ENCODE results near the gene SLC10A3. TPM values are rescaled to one million over a fixed set of nuclear protein-coding genes. Genes with fewer than 3 reads are reported as not detected.

SLC10A3 gene
- total and polyA plus RNA-seq, 2 donors (not counting 1 experiment from before 2014, with no cell fraction given) = 17.9 to 36.9 TPM

DNA sequence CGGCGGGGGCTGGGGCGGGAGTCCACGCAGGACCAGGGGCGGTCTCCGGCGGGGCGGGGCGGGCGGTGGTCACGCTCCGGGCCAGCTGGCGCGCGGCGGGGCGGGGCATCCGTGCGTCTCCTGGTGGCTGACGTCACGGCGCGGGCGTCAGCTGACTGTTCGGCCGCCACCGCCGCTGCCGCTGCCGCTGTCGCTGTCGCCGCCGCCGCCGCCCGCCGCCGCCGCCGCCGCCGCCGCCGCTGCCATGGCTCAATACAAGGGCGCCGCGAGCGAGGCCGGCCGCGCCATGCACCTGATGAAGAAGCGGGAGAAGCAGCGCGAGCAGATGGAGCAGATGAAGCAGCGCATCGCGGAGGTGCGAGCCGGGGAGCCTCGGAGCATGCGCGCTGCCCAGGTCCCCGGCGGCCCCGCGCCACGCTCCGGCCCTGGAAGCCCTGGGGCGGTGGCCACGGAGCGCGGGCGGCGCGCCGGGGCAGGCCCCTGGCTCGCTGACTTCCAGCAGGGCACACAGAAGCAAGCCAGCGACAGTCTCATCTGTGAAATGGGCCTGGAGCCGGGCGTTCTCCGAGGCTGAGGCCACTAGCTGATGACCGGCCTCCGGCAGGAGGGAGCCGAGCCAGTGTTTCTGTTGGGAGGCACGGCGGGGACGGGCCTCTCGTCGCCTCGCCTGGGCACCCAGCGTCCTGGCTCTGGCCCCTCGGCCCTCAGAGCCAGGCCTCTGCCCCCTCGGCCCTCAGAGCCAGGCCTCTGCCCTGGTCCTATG lies 46.3 kb downstream of the SLC10A3 start, which contains the start of gene FAM50A:
Gene FAM50A (plus strand): TSS at position 150 of the 763 bp plus-strand sequence. CDS start 95 bp downstream, at position 245.
- peak within 1 kb of the TSS; percentile 87 for H3K4me2 ChIP-seq (replicated peaks; ENCODE audit: low read depth, low read length, poor library complexity, severe bottlenecking)
- Mint-ChIP-seq H3K27me3 (no peaks in the 10 kb centered on the region), H3K4me3 (peak within 1 kb of the TSS; percentile 83), H3K4me1 (peaks cover 5% of the 10 kb centered on the region), H3K9me3 (ENCODE audit: insufficient read depth) (no peaks in the 10 kb centered on the region), H3K27ac (peak within 1 kb of the TSS; percentile 37)
- ChIA-PET POLR2A (interaction anchor here (1.1 kb wide), 1 partner anchor 14 kb away, joined by 4 read pairs; the partner anchor contains the start of gene PLXNA3), CTCF (interaction anchor here (1.0 kb wide), 1 partner anchor 32 kb away, joined by 3 read pairs; no protein-coding TSS in a partner anchor)
- H3K4me3 ChIP-seq (ENCODE audit: control extremely low read depth in 1 of 5, extremely low read depth in 1 of 5, insufficient read depth in 1 of 5, low read depth in 2 of 5, low read length in 4 of 5) = peak within 1 kb of the TSS in 4 of 5 experiments; percentile 49 to 58 (median 53)
- no peaks in the 10 kb centered on the region for H4K20me1 ChIP-seq (ENCODE audit: control insufficient read depth, insufficient read depth, low read length, poor library complexity, severe bottlenecking)
- whole genome bisulfite sequencing (ENCODE audit: insufficient coverage) = 4% methylated on average over 73 of the region's 94 CpGs
- H3K27me3 ChIP-seq (replicated peaks in 1 of 4; ENCODE audit: control extremely low read depth in 1 of 4, control insufficient read depth in 3 of 4, insufficient read depth in 4 of 4, low read length in 3 of 4) = no peaks in the 10 kb centered on the region
- H3K36me3 ChIP-seq (replicated peaks in 1 of 2; ENCODE audit: control extremely low read depth in 1 of 2, control insufficient read depth in 1 of 2, extremely low read depth in 1 of 2, insufficient read depth in 2 of 2, low read length in 1 of 2) = peaks cover 0 to 18% of the 10 kb centered on the region in 2 experiments
- peaks cover 11% of the 10 kb centered on the region for H3K79me2 ChIP-seq (ENCODE audit: control insufficient read depth, insufficient read depth, low read length)
- H3K9ac ChIP-seq (ENCODE audit: low read length) = peak within 1 kb of the TSS; percentile 69
- TF ChIP-seq, protein P1, sequence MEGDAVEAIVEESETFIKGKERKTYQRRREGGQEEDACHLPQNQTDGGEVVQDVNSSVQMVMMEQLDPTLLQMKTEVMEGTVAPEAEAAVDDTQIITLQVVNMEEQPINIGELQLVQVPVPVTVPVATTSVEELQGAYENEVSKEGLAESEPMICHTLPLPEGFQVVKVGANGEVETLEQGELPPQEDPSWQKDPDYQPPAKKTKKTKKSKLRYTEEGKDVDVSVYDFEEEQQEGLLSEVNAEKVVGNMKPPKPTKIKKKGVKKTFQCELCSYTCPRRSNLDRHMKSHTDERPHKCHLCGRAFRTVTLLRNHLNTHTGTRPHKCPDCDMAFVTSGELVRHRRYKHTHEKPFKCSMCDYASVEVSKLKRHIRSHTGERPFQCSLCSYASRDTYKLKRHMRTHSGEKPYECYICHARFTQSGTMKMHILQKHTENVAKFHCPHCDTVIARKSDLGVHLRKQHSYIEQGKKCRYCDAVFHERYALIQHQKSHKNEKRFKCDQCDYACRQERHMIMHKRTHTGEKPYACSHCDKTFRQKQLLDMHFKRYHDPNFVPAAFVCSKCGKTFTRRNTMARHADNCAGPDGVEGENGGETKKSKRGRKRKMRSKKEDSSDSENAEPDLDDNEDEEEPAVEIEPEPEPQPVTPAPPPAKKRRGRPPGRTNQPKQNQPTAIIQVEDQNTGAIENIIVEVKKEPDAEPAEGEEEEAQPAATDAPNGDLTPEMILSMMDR (IDR thresholded peaks at IDR 0.05) = no peak
- TF ChIP-seq EZH2 (IDR thresholded peaks at IDR 0.05; ENCODE audit: borderline replicate concordance, insufficient read depth, low read depth, low read length, poor library complexity, severe bottlenecking) = no peak
- H3K9me3 ChIP-seq (ENCODE audit: control extremely low read depth in 1 of 3, control insufficient read depth in 2 of 3, insufficient read depth in 1 of 3, low read length in 2 of 3) = no peaks in the 10 kb centered on the region
- H2AFZ ChIP-seq (ENCODE audit: insufficient read depth, low read depth, low read length, poor library complexity, severe bottlenecking) = peak within 1 kb of the TSS; percentile 68
- H3K27ac ChIP-seq (ENCODE audit: low read length in 2 of 2) = peak within 1 kb of the TSS; percentile 69 to 81
- ATAC-seq (ENCODE audit: low read depth) (peak; percentile 90), DNase-seq (peak; percentile 86)
- intact Hi-C loops (cut with micrococcal nuclease) = loop anchor here (5.0 kb wide), 1 partner anchor 33 kb away; the partner anchor contains the start of gene LAGE3
- peaks cover 10 to 18% of the 10 kb centered on the region in 2 donors for H3K4me1 ChIP-seq (ENCODE audit: control insufficient read depth in 2 of 2, insufficient read depth in 2 of 2, low read length in 2 of 2)

Measured in B cell (primary cell).